ENCODE results near the gene KRT31. TPM values are rescaled to one million over a fixed set of nuclear protein-coding genes. Genes with fewer than 3 reads are reported as not detected.

KRT31 gene
- total and polyA plus RNA-seq, 2 donors (not counting 1 experiment from before 2014, with no cell fraction given): not detected

- Mint-ChIP-seq H3K4me1 (no peaks in the 10 kb centered on the region), H3K4me3 (no peak overlapping the region), H3K27me3 (peaks cover 36% of the 10 kb centered on the region), H3K27ac (no peak overlapping the region), H3K9me3 (ENCODE audit: insufficient read depth) (peaks cover 13% of the 10 kb centered on the region)
- H3K79me2 ChIP-seq (ENCODE audit: control insufficient read depth, insufficient read depth, low read length): no peaks in the 10 kb centered on the region
- no peak overlapping the region for H2AFZ ChIP-seq (ENCODE audit: insufficient read depth, low read depth, low read length, poor library complexity, severe bottlenecking)
- intact Hi-C loops (cut with micrococcal nuclease): no loop called here
- H3K4me1 ChIP-seq (ENCODE audit: control insufficient read depth in 2 of 2, insufficient read depth in 2 of 2, low read length in 2 of 2): no peaks in the 10 kb centered on the region
- WGBS (ENCODE audit: insufficient coverage): no CpG with 5 or more reads among the region's 4 CpGs
- peaks cover 0 to 15% (median 11%) of the 10 kb centered on the region in 3 donors for H3K9me3 ChIP-seq (ENCODE audit: control extremely low read depth in 1 of 3, control insufficient read depth in 2 of 3, insufficient read depth in 1 of 3, low read length in 2 of 3)
- no peak overlapping the region for H3K4me3 ChIP-seq (ENCODE audit: control extremely low read depth in 1 of 5, extremely low read depth in 1 of 5, insufficient read depth in 1 of 5, low read depth in 2 of 5, low read length in 4 of 5)
- DNase-seq (no peak), ATAC-seq (ENCODE audit: low read depth) (no peak)
- no peak overlapping the region for H3K9ac ChIP-seq (ENCODE audit: low read length)
- ChIA-PET POLR2A (no interaction called here), CTCF (no interaction called here)
- peaks cover 0 to 13% (median 3%) of the 10 kb centered on the region in 4 experiments for H3K27me3 ChIP-seq (replicated peaks in 1 of 4; ENCODE audit: control extremely low read depth in 1 of 4, control insufficient read depth in 3 of 4, insufficient read depth in 4 of 4, low read length in 3 of 4)
- H3K36me3 ChIP-seq (replicated peaks in 1 of 2; ENCODE audit: control extremely low read depth in 1 of 2, control insufficient read depth in 1 of 2, extremely low read depth in 1 of 2, insufficient read depth in 2 of 2, low read length in 1 of 2): no peaks in the 10 kb centered on the region
- no peak overlapping the region for H3K27ac ChIP-seq (ENCODE audit: low read length in 2 of 2)
- H4K20me1 ChIP-seq (ENCODE audit: control insufficient read depth, insufficient read depth, low read length, poor library complexity, severe bottlenecking): no peaks in the 10 kb centered on the region
- no peak overlapping the region for H3K4me2 ChIP-seq (replicated peaks; ENCODE audit: low read depth, low read length, poor library complexity, severe bottlenecking)
- no peak for TF ChIP-seq CTCF (IDR thresholded peaks at IDR 0.05)
- TF ChIP-seq EZH2 (IDR thresholded peaks at IDR 0.05; ENCODE audit: borderline replicate concordance, insufficient read depth, low read depth, low read length, poor library complexity, severe bottlenecking): no peak
Measured at GRCh38 chr17:41387670-41388069, 9.7 kb downstream of the KRT31 start.

GRCh38 chr17:41386227-41386626, 11.2 kb downstream of the KRT31 start:
- no peaks in the 10 kb centered on the region for H3K79me2 ChIP-seq (ENCODE audit: control insufficient read depth, insufficient read depth, low read length)
- peaks cover 13% of the 10 kb centered on the region for H3K9me3 Mint-ChIP-seq (ENCODE audit: insufficient read depth)
- no peak overlapping the region for H3K9ac ChIP-seq (ENCODE audit: low read length)
- peaks cover 0 to 15% (median 11%) of the 10 kb centered on the region in 3 donors for H3K9me3 ChIP-seq (ENCODE audit: control extremely low read depth in 1 of 3, control insufficient read depth in 2 of 3, insufficient read depth in 1 of 3, low read length in 2 of 3)
- ATAC-seq (ENCODE audit: low read depth): no peak
- H3K4me1 Mint-ChIP-seq: no peaks in the 10 kb centered on the region
- TF ChIP-seq EZH2 (IDR thresholded peaks at IDR 0.05; ENCODE audit: borderline replicate concordance, insufficient read depth, low read depth, low read length, poor library complexity, severe bottlenecking): no peak
- no peak for TF ChIP-seq CTCF (IDR thresholded peaks at IDR 0.05)
- H3K36me3 ChIP-seq (replicated peaks in 1 of 2; ENCODE audit: control extremely low read depth in 1 of 2, control insufficient read depth in 1 of 2, extremely low read depth in 1 of 2, insufficient read depth in 2 of 2, low read length in 1 of 2): no peaks in the 10 kb centered on the region
- no peaks in the 10 kb centered on the region for H3K4me1 ChIP-seq (ENCODE audit: control insufficient read depth in 2 of 2, insufficient read depth in 2 of 2, low read length in 2 of 2)
- H2AFZ ChIP-seq (ENCODE audit: insufficient read depth, low read depth, low read length, poor library complexity, severe bottlenecking): no peak overlapping the region
- no peak for DNase-seq
- no peak overlapping the region for H3K4me3 Mint-ChIP-seq
- H3K27me3 Mint-ChIP-seq: peaks cover 25% of the 10 kb centered on the region
- ChIA-PET POLR2A (no interaction called here), CTCF (no interaction called here)
- intact Hi-C loops (cut with micrococcal nuclease): no loop called here
- peaks cover 0 to 12% (median 3%) of the 10 kb centered on the region in 4 experiments for H3K27me3 ChIP-seq (replicated peaks in 1 of 4; ENCODE audit: control extremely low read depth in 1 of 4, control insufficient read depth in 3 of 4, insufficient read depth in 4 of 4, low read length in 3 of 4)
- WGBS (ENCODE audit: insufficient coverage): no CpG with 5 or more reads among the region's 1 CpG
- H3K4me3 ChIP-seq (ENCODE audit: control extremely low read depth in 1 of 5, extremely low read depth in 1 of 5, insufficient read depth in 1 of 5, low read depth in 2 of 5, low read length in 4 of 5): no peak overlapping the region
- H3K27ac ChIP-seq (ENCODE audit: low read length in 2 of 2): no peak overlapping the region
- H4K20me1 ChIP-seq (ENCODE audit: control insufficient read depth, insufficient read depth, low read length, poor library complexity, severe bottlenecking): no peaks in the 10 kb centered on the region
- no peak overlapping the region for H3K4me2 ChIP-seq (replicated peaks; ENCODE audit: low read depth, low read length, poor library complexity, severe bottlenecking)
- no peak overlapping the region for H3K27ac Mint-ChIP-seq

Data from B cell (primary cell).